NCI-H2227 (cell line): ENCODE results near the gene GRIA2.
"Not testable (repeated sequence)": the region's sequence is repeated elsewhere in the genome, so short reads cannot be mapped to it uniquely, and the experiment has no call there.

ENCODE experiments used
- DNase-seq: peaks from one replicate; lab custom pipeline; 2025; ENCODE audit not compliant: unreplicated experiment; lab: John Stamatoyannopoulos, UW

The GRIA2 gene

DNA sequence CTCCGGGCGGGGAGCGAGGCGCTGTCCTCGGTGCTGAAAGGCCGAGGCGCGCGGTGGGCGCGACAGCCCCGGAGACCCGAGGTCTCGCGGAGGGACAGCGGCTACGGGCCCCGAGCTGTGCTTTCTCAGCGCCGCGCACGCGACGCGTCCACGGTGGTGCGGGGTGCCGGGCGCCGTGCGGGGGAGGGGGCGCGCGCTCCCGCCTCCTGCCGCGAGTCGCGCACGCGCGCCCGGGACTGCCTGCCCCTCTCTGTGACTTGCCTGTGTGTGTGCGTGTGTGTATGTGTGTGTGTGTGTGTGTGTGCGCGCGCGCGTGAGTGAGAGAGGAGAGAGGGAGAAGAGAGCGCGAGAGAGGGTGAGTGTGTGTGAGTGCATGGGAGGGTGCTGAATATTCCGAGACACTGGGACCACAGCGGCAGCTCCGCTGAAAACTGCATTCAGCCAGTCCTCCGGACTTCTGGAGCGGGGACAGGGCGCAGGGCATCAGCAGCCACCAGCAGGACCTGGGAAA lies at the start of gene GRIA2:
TSS of gene GRIA2 (plus strand) at position 358 of the 511 bp plus-strand sequence. CDS start 315 bp downstream, outside the sequence.
- DNase-seq = peak; percentile 91

DNA sequence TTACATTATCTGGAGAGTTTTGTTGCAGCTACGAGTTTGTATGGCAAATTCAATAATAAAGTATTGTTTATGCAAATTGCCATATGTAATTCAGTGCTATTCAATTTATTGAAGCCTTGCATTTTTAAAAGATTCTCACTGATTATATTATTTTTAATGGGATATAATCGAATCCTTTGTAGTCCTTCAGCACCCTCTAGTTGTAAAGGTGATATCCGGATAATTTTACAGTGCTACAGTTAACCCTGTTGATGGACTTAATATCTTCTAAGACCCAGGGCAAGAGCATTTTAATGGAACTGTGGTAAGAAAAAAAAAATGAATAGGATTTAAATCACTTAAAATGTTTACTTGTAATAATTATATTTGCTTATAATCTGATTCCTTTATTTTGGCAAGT lies 48.5 kb upstream of the GRIA2 start:
- DNase-seq = no peak

DNA sequence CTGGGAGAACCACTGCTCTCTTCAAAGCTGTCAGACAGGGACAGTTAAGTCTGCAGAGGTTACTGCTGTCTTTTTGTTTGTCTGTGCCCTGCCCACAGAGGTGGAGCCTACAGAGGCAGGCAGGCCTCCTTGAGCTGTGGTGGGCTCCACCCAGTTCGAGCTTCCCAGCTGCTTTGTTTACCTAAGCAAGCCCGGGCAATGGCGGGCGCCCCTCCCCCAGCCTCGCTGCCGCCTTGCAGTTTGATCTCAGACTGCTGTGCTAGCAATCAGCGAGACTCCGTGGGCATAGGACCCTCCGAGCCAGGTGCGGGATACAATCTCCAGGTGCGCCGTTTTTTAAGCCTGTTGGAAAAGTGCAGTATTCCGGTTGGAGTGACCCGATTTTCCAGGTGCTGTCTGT lies 40.3 kb upstream of the GRIA2 start:
- DNase-seq = not testable (repeated sequence)

DNA sequence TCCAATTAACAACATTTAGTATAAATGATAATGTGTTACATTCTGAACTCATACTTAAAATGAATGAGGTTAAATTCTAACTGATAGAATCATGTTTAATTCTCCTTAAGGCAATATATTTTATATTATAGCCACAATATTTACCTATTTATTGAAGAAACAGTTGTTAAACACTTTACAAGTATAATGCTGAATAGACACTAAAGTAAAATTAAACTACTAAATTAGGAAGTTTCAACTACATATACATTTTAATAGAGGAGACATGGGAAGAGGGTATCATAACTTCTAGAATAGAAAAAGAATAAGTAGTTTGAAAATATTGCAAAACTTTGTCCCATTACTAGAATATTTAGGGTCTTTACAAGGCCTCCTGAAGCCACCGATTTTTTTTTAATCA lies 36.2 kb upstream of the GRIA2 start:
- DNase-seq = no peak

GRCh38 chr4:157185363-157185762 lies 35.2 kb upstream of the GRIA2 start:
- no peak for DNase-seq

GRCh38 chr4:157195374-157195773 lies 25.2 kb upstream of the GRIA2 start:
- DNase-seq = no peak

DNA sequence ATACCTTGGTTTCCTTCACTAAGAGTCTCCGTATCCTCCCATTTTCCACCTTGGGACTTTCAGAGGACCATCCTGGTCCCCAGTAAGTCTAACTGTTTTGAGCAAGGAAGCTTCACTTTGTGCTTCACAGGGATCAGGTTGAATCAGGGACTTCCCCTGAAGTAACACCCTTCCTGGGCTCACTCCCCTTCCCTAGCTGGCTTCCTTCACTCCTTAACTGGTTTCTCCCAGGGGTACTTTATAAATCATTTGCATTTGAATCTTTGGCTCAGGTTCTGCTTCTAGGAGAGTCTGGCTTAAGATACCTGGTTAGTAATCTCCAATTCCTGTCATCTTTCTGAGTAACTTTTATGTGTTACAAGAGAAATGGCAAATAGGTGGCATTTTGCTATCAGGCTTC lies 24.5 kb upstream of the GRIA2 start:
- DNase-seq = no peak

DNA sequence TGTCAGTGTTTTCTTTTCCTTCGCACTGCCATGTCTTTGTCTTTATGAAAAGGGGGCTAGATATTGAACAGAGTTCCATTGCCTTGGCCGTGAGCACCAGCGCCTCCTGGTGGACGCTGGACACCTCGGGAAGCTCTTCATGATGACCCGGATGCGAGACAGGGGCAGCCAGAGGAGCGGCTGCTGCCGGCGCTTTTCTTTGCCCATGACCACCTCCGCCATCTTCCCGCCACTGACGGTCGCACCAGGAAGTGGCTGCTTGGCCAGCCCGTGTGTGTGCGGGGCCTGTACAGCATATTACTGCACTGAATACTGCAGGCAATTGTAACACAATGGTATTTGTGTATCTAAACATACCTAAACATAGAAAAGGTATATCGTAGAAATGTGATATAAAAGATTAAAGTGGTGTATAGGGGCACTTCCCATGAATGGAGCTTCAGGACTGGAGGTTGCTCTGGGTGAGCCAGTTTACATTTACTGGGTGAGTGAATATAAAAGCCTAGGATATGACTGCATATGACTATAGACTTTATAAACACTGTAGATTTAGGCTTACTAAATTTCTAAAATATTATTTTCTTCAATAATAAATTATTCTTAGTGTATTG lies 15.8 kb upstream of the GRIA2 start:
- no peak for DNase-seq

DNA sequence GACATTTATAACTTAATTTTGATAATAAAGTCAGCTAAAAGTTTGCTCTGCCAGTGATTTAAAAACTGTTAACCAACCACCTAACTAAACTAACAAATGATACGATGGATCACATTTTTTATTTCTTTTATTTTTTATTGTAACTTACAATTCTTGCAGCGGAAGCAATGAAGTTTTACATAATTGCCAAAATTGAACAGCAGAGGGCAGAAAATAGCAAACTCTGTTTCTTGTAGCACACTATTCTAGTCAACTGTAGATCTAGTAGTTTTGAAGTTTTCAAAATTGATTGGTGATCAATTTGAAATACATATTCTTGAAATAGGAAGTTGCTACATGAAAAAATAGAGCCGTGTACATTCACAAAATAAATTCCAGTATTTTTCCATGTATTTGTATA lies 2.8 kb upstream of the GRIA2 start:
- DNase-seq = peak; percentile 28

DNA sequence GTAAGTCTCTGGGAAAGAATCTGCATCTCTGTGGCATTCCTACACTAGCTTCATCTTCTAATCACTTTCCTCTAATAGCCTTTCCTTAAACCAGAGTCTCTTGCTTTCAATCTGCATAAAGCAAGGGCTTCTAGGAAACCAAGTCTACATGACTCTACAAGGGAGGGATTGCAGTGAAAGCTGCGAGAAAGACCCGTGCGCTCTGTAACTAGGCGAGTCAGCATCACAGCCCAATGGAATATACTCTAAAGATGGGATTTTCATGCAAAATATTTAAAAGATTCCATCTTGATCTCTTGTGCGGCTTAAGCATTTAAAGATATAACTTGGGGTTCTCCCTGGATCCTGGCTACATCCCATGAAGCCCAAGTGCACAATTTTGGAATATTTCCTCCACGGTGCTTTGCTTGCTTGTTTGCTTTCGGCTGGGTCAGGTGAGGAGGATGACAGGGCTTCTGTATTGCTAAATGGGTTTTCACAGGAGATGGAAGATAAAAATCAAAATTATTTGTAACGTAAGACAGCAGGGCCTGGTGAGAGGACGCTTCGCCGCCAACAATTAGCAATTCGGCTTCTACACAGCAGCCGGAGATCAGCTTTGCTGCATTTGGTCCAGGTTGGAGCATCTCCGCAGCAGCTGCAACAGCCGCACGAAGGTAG lies 687 bp upstream of the GRIA2 start:
- peak; percentile 43 for DNase-seq

- no peak for DNase-seq
Measured at GRCh38 chr4:157221426-157221894, 932 bp downstream of the GRIA2 start.

GRCh38 chr4:157221895-157222770 lies 1.6 kb downstream of the GRIA2 start:
- peak; percentile 74 for DNase-seq

DNA sequence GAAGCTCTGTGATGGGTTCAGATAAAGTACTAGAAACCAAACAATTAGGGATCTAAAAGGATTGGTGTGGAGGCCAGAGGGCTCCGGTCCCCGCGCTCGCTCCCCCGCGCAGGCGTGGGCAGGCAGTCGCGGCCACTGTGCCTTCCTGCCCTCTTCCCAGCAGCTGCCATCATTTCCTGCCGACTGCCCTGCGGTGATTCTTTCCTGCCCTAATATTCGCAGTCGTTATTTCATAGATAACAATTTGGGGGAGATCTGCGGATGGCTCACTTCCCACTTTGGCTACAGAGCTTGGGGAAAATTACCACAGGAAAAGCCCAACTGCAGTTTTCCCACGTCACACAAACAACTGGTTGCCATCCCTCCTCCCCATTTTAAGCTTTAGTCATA lies 2.2 kb downstream of the GRIA2 start:
- DNase-seq = peak; percentile 47

DNA sequence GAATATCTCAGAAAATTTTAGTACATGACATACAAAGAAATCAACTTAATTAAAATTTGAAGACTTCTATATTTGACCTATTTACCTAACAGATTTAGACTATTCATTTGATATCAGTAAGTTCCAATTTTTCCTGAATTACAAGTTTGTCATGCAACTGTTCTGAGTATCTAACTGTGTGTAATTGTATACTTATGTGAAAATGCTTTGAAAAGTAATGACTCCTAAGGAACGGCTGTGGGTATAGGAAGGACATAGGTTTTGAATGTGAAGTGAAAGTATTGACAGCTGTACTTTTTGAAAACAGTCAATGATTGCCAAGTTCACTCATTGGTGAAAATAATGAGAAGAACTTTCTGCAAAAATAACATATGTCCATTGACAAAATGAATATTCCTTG lies 2.9 kb downstream of the GRIA2 start:
- DNase-seq = no peak

GRCh38 chr4:157225096-157225495 lies 4.6 kb downstream of the GRIA2 start:
- DNase-seq = peak; percentile 55

- DNase-seq = no peak
Measured at GRCh38 chr4:157226035-157226434, 5.5 kb downstream of the GRIA2 start.

DNA sequence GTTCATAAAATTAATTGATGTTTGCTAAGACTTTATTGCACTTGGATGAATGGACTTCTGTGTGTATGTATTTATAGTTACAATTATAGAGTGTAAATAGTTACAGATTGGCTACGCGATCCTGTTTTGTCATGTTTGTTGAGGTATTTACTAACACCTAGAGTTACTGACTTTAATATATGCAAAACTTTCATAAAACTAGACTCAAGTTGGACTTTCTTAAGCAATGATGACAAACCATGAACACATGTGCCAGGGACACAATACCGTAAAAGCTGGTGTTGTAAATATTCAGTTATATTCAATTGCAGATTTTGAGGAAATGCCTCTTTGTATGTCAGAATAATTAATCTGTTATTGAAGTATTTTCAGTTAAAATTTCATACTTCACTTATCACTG lies 6.1 kb downstream of the GRIA2 start:
- no peak for DNase-seq

DNA sequence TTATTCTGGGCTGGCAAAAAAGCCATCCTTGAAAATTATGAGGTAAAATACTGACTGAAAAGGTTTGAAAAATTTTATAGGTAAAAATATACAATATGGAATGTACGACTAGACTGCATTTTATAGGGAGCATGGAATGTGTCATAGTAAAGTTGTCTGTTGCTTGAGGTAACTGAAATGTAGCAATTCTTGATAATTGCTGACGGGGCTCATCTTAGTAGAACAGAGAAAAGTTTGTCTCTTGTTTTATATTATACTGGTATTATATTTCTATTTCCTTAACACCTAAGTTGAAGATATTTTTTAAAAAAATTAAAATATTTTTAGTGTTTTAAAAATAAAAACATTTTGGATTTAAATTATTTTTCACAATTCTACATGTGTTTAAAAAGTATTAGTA lies 11.0 kb downstream of the GRIA2 start:
- DNase-seq = no peak

DNA sequence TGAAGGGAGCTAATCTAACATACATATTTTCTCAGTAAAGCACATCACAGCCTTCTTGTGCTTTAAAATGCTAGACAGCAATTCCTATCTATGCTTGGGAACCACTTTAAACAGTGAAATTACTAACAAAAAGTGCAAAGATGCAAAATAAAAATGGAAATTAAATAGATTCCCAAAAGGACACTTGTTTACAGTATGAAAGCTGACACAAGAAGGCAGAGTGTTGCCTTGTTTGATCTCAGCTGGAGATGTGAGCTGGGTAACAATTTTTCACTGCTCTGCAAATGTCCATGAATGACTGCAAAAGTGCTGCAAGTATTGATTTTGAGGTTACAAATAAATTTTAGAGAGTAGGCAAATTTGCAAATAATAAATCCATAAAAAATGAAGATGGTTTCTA lies 22.3 kb downstream of the GRIA2 start:
- DNase-seq = peak; percentile 6

DNA sequence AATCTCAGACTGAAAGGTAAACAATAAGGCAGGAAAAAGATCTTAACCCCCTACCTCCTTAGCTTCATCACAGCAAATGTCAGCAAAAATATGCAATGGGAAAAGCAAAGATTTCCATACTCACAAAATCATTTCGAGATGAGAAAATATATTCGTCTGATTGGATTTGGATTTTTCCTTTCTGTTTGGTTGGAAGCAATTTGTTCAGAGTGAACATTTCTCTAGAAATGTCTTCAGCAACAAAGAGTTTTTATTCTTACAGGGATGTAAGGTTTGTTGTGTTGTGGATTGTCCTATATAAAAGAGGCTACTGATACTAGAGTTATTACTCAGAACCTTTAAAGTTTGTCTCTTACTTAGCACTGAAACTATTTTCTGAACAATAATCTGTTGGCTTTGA lies 23.8 kb downstream of the GRIA2 start:
- no peak for DNase-seq

GRCh38 chr4:157245351-157245750 lies 24.8 kb downstream of the GRIA2 start:
- no peak for DNase-seq

- no peak for DNase-seq
Measured at GRCh38 chr4:157246964-157247363, 26.4 kb downstream of the GRIA2 start.
